Endothelial cell of umbilical vein (primary cell): ENCODE results near the gene DCUN1D5. TPM values are rescaled to one million over a fixed set of nuclear protein-coding genes. Genes with fewer than 3 reads are reported as not detected.

ENCODE experiments used
- BruUV-seq: library from RNA; stranded (reverse); fragments of 400-500 nt; replicated peaks from 2 replicates; lab custom pipeline; 2021; lab: Mats Ljungman, UMichigan
- CTCF ChIA-PET: fragments of 300-600, 350-600 bp; sonication (Branson Sonifier 250); formaldehyde crosslinking; loops from one replicate; lab custom pipeline; 2021; ENCODE audit warnings: antibody characterized with exemption, inconsistent platforms; lab: Charles Lee
- POLR2A ChIA-PET: fragments of 300-600, 350-600 bp; sonication (Branson Sonifier 250); formaldehyde crosslinking; loops from one replicate; lab custom pipeline; 2021; ENCODE audit warnings: antibody characterized with exemption, inconsistent platforms; lab: Charles Lee
- DNase-seq: peaks from one replicate; pipeline ENCODE4 v3.0.0-alpha.2; 2011; ENCODE audit warnings: low read depth, low spot score
- FAIRE-seq: peaks from 2 replicates; lab custom pipeline; 2011; peaks lifted over from hg19 to GRCh38; lab: Jason Lieb, UNC
- H2AFZ ChIP-seq: 2 replicates; pipeline ENCODE4 v1.6.0; 2012; ENCODE audit warnings: low read depth, low read length, control low read depth, inconsistent platforms
- H3K27ac ChIP-seq: 2 replicates; pipeline ENCODE4 v1.5.1; 2011; ENCODE audit warnings: low read depth, mild to moderate bottlenecking, control low read depth, low read length, moderate library complexity; ENCODE audit not compliant: insufficient read depth
- H3K27me3 ChIP-seq, 2 experiments: 2 replicates each; pipeline versions ENCODE4 v1.6.0 to v1.6.1; 2011; ENCODE audit warnings: low read length in 2 of 2, mixed read lengths in 1 of 2; ENCODE audit not compliant: control insufficient read depth in 2 of 2, insufficient read depth in 2 of 2
- H3K36me3 ChIP-seq, 2 experiments: 2 replicates in 1 of 2; 3 replicates in 1 of 2; pipeline ENCODE4 v1.5.1; 2011; ENCODE audit warnings: low read length in 2 of 2, mild to moderate bottlenecking in 1 of 2, moderate library complexity in 1 of 2; ENCODE audit not compliant: control insufficient read depth in 2 of 2, insufficient read depth in 2 of 2; ENCODE audit errors: extremely low read depth in 1 of 2
- H3K4me1 ChIP-seq: 3 replicates; pipeline ENCODE4 v1.5.1; 2011; ENCODE audit warnings: mild to moderate bottlenecking, low read length; ENCODE audit not compliant: control insufficient read depth, insufficient read depth; ENCODE audit errors: extremely low read depth
- H3K4me2 ChIP-seq: 2 replicates; pipeline ENCODE4 v1.6.1; 2011; ENCODE audit warnings: low read length, control low read depth, mixed read lengths; ENCODE audit not compliant: insufficient read depth
- H3K4me3 ChIP-seq, 3 experiments: fragments of 200-600 bp in 1 of 3; sonication (generic), shearing (Covaris generic) in 1 of 3; replicated peaks in 1 of 3; 2 replicates each; pipeline ENCODE4 v1.5.1; 2011 to 2016; ENCODE audit warnings: control low read depth in 3 of 3, low read length in 3 of 3, mild to moderate bottlenecking in 2 of 3, inconsistent platforms in 1 of 3, low read depth in 1 of 3, moderate library complexity in 1 of 3; ENCODE audit not compliant: insufficient read depth in 1 of 3
- H3K79me2 ChIP-seq: 2 replicates; pipeline ENCODE4 v1.6.0; 2012; ENCODE audit warnings: low read length, inconsistent platforms; ENCODE audit not compliant: control insufficient read depth, insufficient read depth
- H3K9ac ChIP-seq: replicated peaks from 2 replicates; pipeline ENCODE3; 2011; ENCODE audit warnings: low read length, control low read depth; ENCODE audit not compliant: insufficient read depth; ENCODE audit errors: extremely low read depth
- H3K9me1 ChIP-seq: replicated peaks from 3 replicates; pipeline ENCODE4 v1.6.0; 2011; ENCODE audit warnings: mild to moderate bottlenecking, low read length; ENCODE audit not compliant: control insufficient read depth, insufficient read depth; ENCODE audit errors: extremely low read depth
- H3K9me3 ChIP-seq: replicated peaks from 2 replicates; pipeline ENCODE4 v1.5.1; 2012; ENCODE audit warnings: low read length, inconsistent platforms; ENCODE audit not compliant: control insufficient read depth, insufficient read depth
- H4K20me1 ChIP-seq: replicated peaks from 2 replicates; pipeline ENCODE3; 2011; ENCODE audit warnings: mild to moderate bottlenecking, low read length; ENCODE audit not compliant: control insufficient read depth, insufficient read depth; ENCODE audit errors: extremely low read depth
- CTCF ChIP-seq, 2 donors: IDR thresholded peaks; 1 replicate in 1 of 2; 2 replicates in 1 of 2; pipeline ENCODE4 v1.5.1; 2011; ENCODE audit warnings: low read length in 2 of 2, mild to moderate bottlenecking in 2 of 2, moderate library complexity in 2 of 2, control low read depth in 1 of 2, inconsistent platforms in 1 of 2, low read depth in 1 of 2; ENCODE audit not compliant: insufficient read depth in 1 of 2; ENCODE audit errors: extremely low read depth in 1 of 2
- EZH2 ChIP-seq: IDR thresholded peaks from 2 replicates; pipeline ENCODE4 v1.6.1; 2012; ENCODE audit warnings: borderline replicate concordance, low read depth, mild to moderate bottlenecking, moderate library complexity, low read length, inconsistent platforms; ENCODE audit not compliant: severe bottlenecking
- FOS ChIP-seq: IDR thresholded peaks from 2 replicates; pipeline ENCODE4 v1.6.1; 2011; ENCODE audit warnings: mild to moderate bottlenecking, low read length, moderate library complexity, borderline replicate concordance; ENCODE audit not compliant: insufficient read depth
- GATA2 ChIP-seq: IDR thresholded peaks from 2 replicates; pipeline ENCODE4 v1.7.0; 2011; ENCODE audit warnings: low read depth, mild to moderate bottlenecking, moderate library complexity, mixed read lengths, low read length; ENCODE audit not compliant: insufficient read length, insufficient read depth
- MAX ChIP-seq: IDR thresholded peaks from 2 replicates; pipeline ENCODE4 v1.6.1; 2011; ENCODE audit not compliant: insufficient read depth, insufficient read length
- MYC ChIP-seq: IDR thresholded peaks from one replicate; pipeline ENCODE4 v1.6.1; 2011; ENCODE audit warnings: mild to moderate bottlenecking, low read depth, low read length
- POLR2A ChIP-seq: IDR thresholded peaks from 2 replicates; pipeline ENCODE4 v1.6.1; 2012; ENCODE audit warnings: low read depth, mild to moderate bottlenecking, control low read depth, low read length
- POLR2AphosphoS5 ChIP-seq: IDR thresholded peaks from 2 replicates; pipeline ENCODE4 v1.6.1; 2012; ENCODE audit warnings: low read depth, mild to moderate bottlenecking, control low read depth, low read length, moderate library complexity; ENCODE audit not compliant: insufficient read depth
- dilution Hi-C: fragments of 300-500 bp; cut with MboI; formaldehyde crosslinking; loops from one replicate; pipeline ENCODE4 v1.15.0; 2019; ENCODE audit warnings: low sequenced_read_pairs; ENCODE audit not compliant: extremely low pct_ligation_motif_present
- intact Hi-C: fragments of 100-400 bp; cut with micrococcal nuclease; formaldehyde crosslinking; loops from one replicate; pipeline ENCODE4 v1.10.0; 2022
- polyA plus RNA-seq, 4 experiments: library from polyadenylated mRNA; depleted of rRNA in 3 of 4; stranded (reverse) in 3 of 4; unstranded in 1 of 4; fragments of >200 nt; gene quantifications; 2 replicates each; pipeline versions ENCODE4 v1.2.1 to v1.2.3, GENCODE V29; 2011 to 2012; ENCODE audit warnings: missing spikeins in 1 of 4
- total RNA-seq: library from RNA; stranded (reverse); gene quantifications from 2 replicates; pipeline ENCODE4 v1.2.3, GENCODE V29; 2021

Gene DCUN1D5
- total and polyA plus RNA-seq, 2 donors (not counting 3 experiments of a cell fraction or from before 2014, with no cell fraction given), result 32.9 to 49.8 TPM

GRCh38 chr11:103042161-103042560, 49.8 kb downstream of the DCUN1D5 start:
- intact Hi-C loops (no loop called here), dilution Hi-C loops (no loop called here)
- Histone ChIP-seq H3K9me3 (no peaks in the 10 kb centered on the region), H2AFZ (peak overlapping the region; percentile 39), H3K36me3 (no peaks in the 10 kb centered on the region), H3K9ac (no peak overlapping the region), H3K4me1 (no peaks in the 10 kb centered on the region), H3K27me3 (no peaks in the 10 kb centered on the region), H3K9me1 (no peaks in the 10 kb centered on the region), H3K27ac (no peak overlapping the region), H4K20me1 (no peaks in the 10 kb centered on the region), H3K4me3 (no peak overlapping the region), H3K4me2 (no peak overlapping the region), H3K79me2 (no peaks in the 10 kb centered on the region)
- TF ChIP-seq EZH2 (no peak), FOS (no peak), CTCF (IDR thresholded peaks at IDR 0.05; ENCODE audit: extremely low read depth in 1 of 2, insufficient read depth in 1 of 2, low read depth in 1 of 2, low read length in 2 of 2) (no peak), POLR2A (no peak), MYC (no peak), GATA2 (no peak), POLR2AphosphoS5 (no peak), MAX (no peak)
- BruUV-seq, result no TSS peak
- CTCF ChIA-PET, result interaction anchor here (1.2 to 2.0 kb wide), 3 partner anchors 113 to 128 kb away, joined by 3 to 7 read pairs (median 3); no protein-coding TSS in a partner anchor
- POLR2A ChIA-PET, result no interaction called here
- peak; percentile 49 for DNase-seq
- FAIRE-seq, result no peak
